Fibroblast of lung (primary cell): ENCODE data around the gene STXBP5L.

Source experiments
- CTCF ChIP-seq, 2 donors: IDR thresholded peaks in 1 of 2; conservative IDR thresholded peaks in 1 of 2; 1 replicate in 1 of 2; 2 replicates in 1 of 2; pipeline ENCODE4 v1.5.1; 2011 to 2012; ENCODE audit warnings: low read length in 2 of 2, control low read depth in 1 of 2, inconsistent platforms in 1 of 2, low read depth in 1 of 2, mild to moderate bottlenecking in 1 of 2
- EZH2 ChIP-seq: IDR thresholded peaks from 2 replicates; pipeline ENCODE4 v1.5.1; 2012; ENCODE audit warnings: low read length, control low read depth, mild to moderate bottlenecking; ENCODE audit errors: missing control alignments

- TF ChIP-seq CTCF (conservative IDR thresholded peaks at IDR 0.05 in 1 of 2, IDR thresholded peaks at IDR 0.05 in 1 of 2; ENCODE audit: low read depth in 1 of 2, low read length in 2 of 2): no peak
- TF ChIP-seq EZH2: no peak
Measured at GRCh38 chr3:121252676-121253075, 344.7 kb downstream of the STXBP5L start.
